H1 (cell line): ENCODE data around the gene TACC2. TPM values are rescaled to one million over a fixed set of nuclear protein-coding genes. Genes with fewer than 3 reads are reported as not detected.

Experiments used
- CTCF ChIA-PET: fragments of 300-600 bp; sonication (Branson Sonifier 250); formaldehyde crosslinking; loops from one replicate; lab custom pipeline; 2021; ENCODE audit not compliant: partially characterized antibody; lab: Charles Lee
- POLR2A ChIA-PET: fragments of 300-600 bp; sonication (Branson Sonifier 250); formaldehyde crosslinking; loops from one replicate; lab custom pipeline; 2021; ENCODE audit warnings: inconsistent platforms; ENCODE audit not compliant: partially characterized antibody; lab: Charles Lee
- DNase-seq, 2 experiments: peaks; one replicate each; pipeline versions ENCODE4 v3.0.0 to v3.0.0-alpha.2; 2010 to 2022; ENCODE audit warnings: low spot score in 2 of 2, low read depth in 1 of 2, mixed read lengths in 1 of 2
- FAIRE-seq: peaks from 2 replicates; lab custom pipeline; 2011; peaks lifted over from hg19 to GRCh38; lab: Jason Lieb, UNC
- H2AFZ ChIP-seq: 2 replicates; pipeline ENCODE4 v1.8.1; 2012; ENCODE audit warnings: low read length, inconsistent platforms
- H2AK5ac ChIP-seq: 2 replicates; pipeline ENCODE4 v1.6.1; 2013; ENCODE audit warnings: low read depth, low read length
- H2BK120ac ChIP-seq: replicated peaks from 2 replicates; pipeline ENCODE3; 2013; ENCODE audit warnings: low read depth, low read length, inconsistent platforms
- H2BK12ac ChIP-seq: 2 replicates; pipeline ENCODE4 v1.6.1; 2013; ENCODE audit warnings: low read depth, low read length
- H2BK15ac ChIP-seq: 2 replicates; pipeline ENCODE4 v1.6.1; 2013; ENCODE audit warnings: low read length
- H2BK20ac ChIP-seq: 2 replicates; pipeline ENCODE4 v1.6.1; 2013; ENCODE audit warnings: low read length
- H2BK5ac ChIP-seq: 2 replicates; pipeline ENCODE4 v1.6.1; 2013; ENCODE audit warnings: low read depth, low read length
- H3K14ac ChIP-seq: 2 replicates; pipeline ENCODE4 v1.6.1; 2013; ENCODE audit warnings: inconsistent platforms; ENCODE audit not compliant: insufficient read length
- H3K18ac ChIP-seq: 2 replicates; pipeline ENCODE4 v1.6.1; 2013; ENCODE audit warnings: low read length; ENCODE audit errors: extremely low read depth
- H3K23ac ChIP-seq: 2 replicates; pipeline ENCODE4 v1.6.1; 2013; ENCODE audit warnings: inconsistent platforms; ENCODE audit not compliant: insufficient read length
- H3K23me2 ChIP-seq: 2 replicates; pipeline ENCODE4 v1.6.1; 2013; ENCODE audit warnings: low read depth, low read length
- H3K27ac ChIP-seq: 2 replicates; pipeline ENCODE4 v1.6.1; 2011; ENCODE audit warnings: low read depth, low read length, inconsistent platforms
- H3K27me3 ChIP-seq, 4 experiments: replicated peaks in 1 of 4; 1 replicate in 1 of 4; 2 replicates in 3 of 4; pipeline versions ENCODE4 v1.6.1 to v1.8.1; 2011 to 2013; ENCODE audit warnings: low read length in 3 of 4, mild to moderate bottlenecking in 3 of 4, inconsistent platforms in 2 of 4, mixed read lengths in 2 of 4, moderate library complexity in 1 of 4; ENCODE audit not compliant: control insufficient read depth in 3 of 4, insufficient read depth in 3 of 4; ENCODE audit errors: extremely low read depth in 1 of 4
- H3K36me3 ChIP-seq, 4 experiments: 2 replicates each; pipeline versions ENCODE4 v1.6.1 to v1.8.1; 2011 to 2013; ENCODE audit warnings: mild to moderate bottlenecking in 4 of 4, low read length in 3 of 4, moderate library complexity in 2 of 4, control low read depth in 1 of 4, inconsistent platforms in 1 of 4; ENCODE audit not compliant: insufficient read depth in 4 of 4, control insufficient read depth in 2 of 4
- H3K4ac ChIP-seq: replicated peaks from 2 replicates; pipeline ENCODE3; 2013; ENCODE audit warnings: low read length, low read depth, mixed read lengths, inconsistent platforms; ENCODE audit not compliant: insufficient read length
- H3K4me1 ChIP-seq, 4 experiments: replicated peaks in 1 of 4; 1 replicate in 1 of 4; 2 replicates in 3 of 4; pipeline versions ENCODE4 v1.6.1 to v1.8.1; 2011 to 2013; ENCODE audit warnings: low read length in 3 of 4, inconsistent platforms in 2 of 4, mixed read lengths in 1 of 4; ENCODE audit not compliant: insufficient read depth in 4 of 4, control insufficient read depth in 3 of 4
- H3K4me2 ChIP-seq, 2 experiments: 2 replicates each; pipeline versions ENCODE4 v1.6.1 to v1.8.1; 2011 to 2013; ENCODE audit warnings: low read depth in 2 of 2, low read length in 2 of 2, control low read depth in 1 of 2, inconsistent platforms in 1 of 2, mild to moderate bottlenecking in 1 of 2; ENCODE audit not compliant: insufficient read depth in 1 of 2
- H3K4me3 ChIP-seq, 4 experiments: fragments of 200-600, 300-600 bp in 1 of 4; sonication (generic), shearing (Covaris generic), sonication (Bioruptor Twin) in 1 of 4; 2 replicates each; pipeline versions ENCODE4 v1.5.1 to v1.8.1; 2011 to 2016; ENCODE audit warnings: low read length in 4 of 4, low read depth in 3 of 4, control low read depth in 2 of 4, inconsistent platforms in 2 of 4, mild to moderate bottlenecking in 2 of 4, mixed read lengths in 1 of 4, moderate library complexity in 1 of 4; ENCODE audit not compliant: insufficient read depth in 2 of 4; ENCODE audit errors: extremely low read depth in 1 of 4
- H3K56ac ChIP-seq: replicated peaks from 2 replicates; pipeline ENCODE3; 2013; ENCODE audit warnings: low read depth, mild to moderate bottlenecking, mixed read lengths, low read length, inconsistent platforms; ENCODE audit not compliant: insufficient read length
- H3K79me1 ChIP-seq: 2 replicates; pipeline ENCODE4 v1.6.1; 2013; ENCODE audit warnings: low read depth, low read length, control low read depth
- H3K79me2 ChIP-seq, 2 experiments: 2 replicates each; pipeline versions ENCODE4 v1.6.1 to v1.8.1; 2012 to 2013; ENCODE audit warnings: low read length in 2 of 2, mild to moderate bottlenecking in 2 of 2, inconsistent platforms in 1 of 2; ENCODE audit not compliant: insufficient read depth in 2 of 2, control insufficient read depth in 1 of 2
- H3K9ac ChIP-seq, 4 experiments: replicated peaks in 1 of 4; 1 replicate in 1 of 4; 2 replicates in 3 of 4; pipeline versions ENCODE4 v1.6.1 to v1.8.1; 2011 to 2013; ENCODE audit warnings: low read depth in 3 of 4, low read length in 3 of 4, control low read depth in 2 of 4, mild to moderate bottlenecking in 2 of 4, moderate library complexity in 2 of 4, inconsistent platforms in 1 of 4; ENCODE audit errors: extremely low read depth in 1 of 4
- H3K9me3 ChIP-seq, 2 experiments: 2 replicates each; pipeline versions ENCODE4 v1.6.1 to v1.8.1; 2012 to 2013; ENCODE audit warnings: mild to moderate bottlenecking in 2 of 2, moderate library complexity in 2 of 2, control low read depth in 1 of 2, inconsistent platforms in 1 of 2, low read depth in 1 of 2, low read length in 1 of 2, mixed read lengths in 1 of 2; ENCODE audit not compliant: insufficient read depth in 2 of 2
- H4K20me1 ChIP-seq, 2 experiments: replicated peaks in 1 of 2; 2 replicates each; pipeline versions ENCODE3 to v1.8.1; 2011 to 2013; ENCODE audit warnings: inconsistent platforms in 2 of 2, low read length in 2 of 2, mild to moderate bottlenecking in 1 of 2; ENCODE audit not compliant: insufficient read depth in 2 of 2, control insufficient read depth in 1 of 2
- H4K5ac ChIP-seq: 2 replicates; pipeline ENCODE4 v1.6.1; 2013; ENCODE audit warnings: low read length, low read depth, mixed read lengths, inconsistent platforms; ENCODE audit not compliant: insufficient read length
- H4K8ac ChIP-seq: 2 replicates; pipeline ENCODE4 v1.8.0; 2013; ENCODE audit warnings: mild to moderate bottlenecking, moderate library complexity, low read length, inconsistent platforms; ENCODE audit not compliant: insufficient read depth; ENCODE audit errors: extremely low read depth
- H4K91ac ChIP-seq: replicated peaks from 2 replicates; pipeline ENCODE3; 2013; ENCODE audit warnings: low read length, mixed read lengths, inconsistent platforms; ENCODE audit not compliant: insufficient read length
- EZH2 ChIP-seq: fragments of 200-600 bp; sonication (generic); IDR thresholded peaks from 2 replicates; pipeline ENCODE4 v1.7.1; 2012; ENCODE audit warnings: low read depth, mild to moderate bottlenecking, moderate library complexity, low read length, inconsistent platforms; ENCODE audit not compliant: severe bottlenecking
- GTF2F1 ChIP-seq: IDR thresholded peaks from 2 replicates; pipeline ENCODE4 v1.6.1; 2012; ENCODE audit warnings: low read depth, low read length, improper control_type of control experiment, borderline replicate concordance
- HDAC2 ChIP-seq, 2 experiments: fragments of 300-600 bp in 1 of 2; sonication (generic) in 1 of 2; IDR thresholded peaks; 2 replicates each; pipeline ENCODE4 v1.6.1; 2011 to 2012; ENCODE audit warnings: low read depth in 2 of 2, low read length in 2 of 2, mild to moderate bottlenecking in 2 of 2, moderate library complexity in 2 of 2, borderline replicate concordance in 1 of 2, inconsistent platforms in 1 of 2
- KDM5A ChIP-seq: fragments of 200-600 bp; IDR thresholded peaks from 2 replicates; pipeline ENCODE4 v1.7.1; 2012; ENCODE audit warnings: mild to moderate bottlenecking, low read length, inconsistent platforms, mixed read lengths
- TAF1 ChIP-seq: IDR thresholded peaks from 2 replicates; pipeline ENCODE4 v1.6.1; 2011; ENCODE audit warnings: mild to moderate bottlenecking, low read depth, low read length
- TEAD4 ChIP-seq: IDR thresholded peaks from 2 replicates; pipeline ENCODE4 v1.6.1; 2012; ENCODE audit warnings: low read depth, low read length, inconsistent platforms, mixed read lengths
- ZNF274 ChIP-seq: IDR thresholded peaks from 2 replicates; pipeline ENCODE4 v1.7.0; 2012; ENCODE audit warnings: low read length, borderline replicate concordance; ENCODE audit errors: extremely low read depth
- WGBS, 2 experiments: shearing (Covaris generic) in 1 of 2; methylation state at CpG; one replicate each; pipeline versions ENCODE4 v1.1.6 to v1.1.7; 2013 to 2015; ENCODE audit warnings: low lambda C conversion rate in 2 of 2, mixed read lengths in 2 of 2, inconsistent platforms in 1 of 2, low coverage in 1 of 2, missing lambda C conversion rate in 1 of 2; ENCODE audit not compliant: insufficient replicate concordance in 2 of 2, insufficient coverage in 1 of 2, insufficient read length in 1 of 2; ENCODE audit errors: extremely low coverage in 1 of 2, missing lambda C conversion rate in 1 of 2; 5-methylcytosine and 5-hydroxymethylcytosine counted together
- polyA plus RNA-seq, 7 experiments: library from polyadenylated mRNA; depleted of rRNA in 3 of 7; stranded (reverse) in 5 of 7; unstranded in 2 of 7; fragments of >200 nt in 5 of 7; fragments of 200-250 nt in 2 of 7; gene quantifications; 1 replicate in 5 of 7; 2 replicates in 1 of 7; 4 replicates in 1 of 7; pipeline versions ENCODE4 v1.2.1 to v1.2.3, GENCODE V29; 2011 to 2013; ENCODE audit warnings: missing spikeins in 2 of 7, mixed read lengths in 2 of 7
- total RNA-seq: library from RNA; stranded (reverse); fragmentation: NEBNext Ultra II Directional; extraction: Animal tissue kit (Norgen Biotek cat#: 25700); gene quantifications from 2 replicates; pipeline ENCODE4 v1.2.1, GENCODE V29; 2021
- TF ChIP-seq, protein P1 (sequence below): IDR thresholded peaks from 2 replicates; pipeline ENCODE4 v1.6.1; 2012; ENCODE audit warnings: inconsistent platforms

Gene TACC2
- total and polyA plus RNA-seq, 2 of the 8 experiments (the other 6 are each of a cell fraction or from before 2014, with no cell fraction given) = 21.2 to 46.6 TPM

- no peak overlapping the region for H2BK15ac ChIP-seq
- WGBS, 2 experiments = 69% methylated on average over 10 of the region's 10 CpGs; no CpG with 5 or more reads in 1 of the 2 experiments
- H3K4me2 ChIP-seq = no peak overlapping the region
- no peak overlapping the region for H3K4ac ChIP-seq
- H4K5ac ChIP-seq = no peak overlapping the region
- H2AFZ ChIP-seq = no peak overlapping the region
- 0 out of 4 replicates have a peak, but pooled peaks cover 0 to 4% of the 10 kb centered on the region in 2 experiments for H3K79me2 ChIP-seq
- FAIRE-seq (no peak), DNase-seq (no peak)
- no peaks in the 10 kb centered on the region; a peak in 1 of 8 replicates for H3K36me3 ChIP-seq
- H4K8ac ChIP-seq = no peak overlapping the region
- H3K23me2 ChIP-seq = no peaks in the 10 kb centered on the region
- CTCF ChIA-PET = interaction anchor here (0.7 to 8.4 kb wide), 9 partner anchors 9 to 65 kb away, joined by 3 to 65 read pairs (median 5); no protein-coding TSS in a partner anchor
- H4K20me1 ChIP-seq = peaks cover 0 to 5% of the 10 kb centered on the region in 2 experiments
- H3K56ac ChIP-seq = no peak overlapping the region
- no peak overlapping the region for H2AK5ac ChIP-seq
- no peaks in the 10 kb centered on the region for H3K27me3 ChIP-seq
- no peak overlapping the region for H2BK20ac ChIP-seq
- no peaks in the 10 kb centered on the region for H3K9me3 ChIP-seq
- TF ChIP-seq TEAD4 (no peak), ZNF274 (no peak), HDAC2 (IDR thresholded peaks at IDR 0.05; ENCODE audit: borderline replicate concordance in 1 of 2, low read depth in 2 of 2, low read length in 2 of 2) (no peak), EZH2 (no peak), KDM5A (no peak), TAF1 (no peak), GTF2F1 (no peak)
- TF ChIP-seq, protein P1, sequence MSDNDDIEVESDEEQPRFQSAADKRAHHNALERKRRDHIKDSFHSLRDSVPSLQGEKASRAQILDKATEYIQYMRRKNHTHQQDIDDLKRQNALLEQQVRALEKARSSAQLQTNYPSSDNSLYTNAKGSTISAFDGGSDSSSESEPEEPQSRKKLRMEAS = no peak
- TF ChIP-seq, all 59 proteins: peak for 0
- POLR2A ChIA-PET = interaction anchor here (1.1 to 2.2 kb wide), 3 partner anchors 9 to 42 kb away, joined by 3 to 10 read pairs (median 5); no protein-coding TSS in a partner anchor
- Histone ChIP-seq H2BK120ac (no peak overlapping the region), H3K9ac (no peak overlapping the region; a peak in 1 of 7 replicates), H3K23ac (no peak overlapping the region), H3K14ac (no peak overlapping the region), H3K4me3 (no peak overlapping the region), H2BK12ac (no peak overlapping the region), H2BK5ac (no peak overlapping the region), H3K79me1 (no peaks in the 10 kb centered on the region; the same call in 1 of the 2 replicates), H3K27ac (no peak overlapping the region), H4K91ac (no peak overlapping the region), H3K18ac (no peak overlapping the region), H3K4me1 (peaks cover 0 to 17% (median 7%) of the 10 kb centered on the region in 4 experiments; a peak in 6 of 7 replicates)
Measured at GRCh38 chr10:122154031-122154544, 165.1 kb downstream of the TACC2 start.
